Hematopoietic multipotent progenitor cell treated with erythropoietin and hydrocortisone succinate and interleukin-3 and kit ligand, for 8 days (in vitro differentiated cells): ENCODE results near the gene NTN3.

Experiments
- DNase-seq: peaks from one replicate; pipeline ENCODE4 v3.0.0-alpha.2; 2015

NTN3 gene

GRCh38 chr16:2480948-2481347 lies 9.9 kb downstream of the NTN3 start:
- DNase-seq, result no peak

- no peak for DNase-seq
These were observed 10.6 kb downstream of the NTN3 start for GRCh38 chr16:2481676-2482075.

GRCh38 chr16:2482249-2482648 lies 11.2 kb downstream of the NTN3 start:
- DNase-seq, result no peak

- DNase-seq, result no peak
These were observed 11.8 kb downstream of the NTN3 start for GRCh38 chr16:2482708-2483534.

GRCh38 chr16:2483939-2484897 lies 13.1 kb downstream of the NTN3 start:
- no peak for DNase-seq

GRCh38 chr16:2484898-2485508 lies 13.9 kb downstream of the NTN3 start:
- no peak for DNase-seq

- no peak for DNase-seq
These were observed 14.9 kb downstream of the NTN3 start for GRCh38 chr16:2485811-2486507.

- DNase-seq, result peak; percentile 82
These were observed 15.8 kb downstream of the NTN3 start for GRCh38 chr16:2486645-2487516.

- DNase-seq, result no peak
These were observed 16.4 kb downstream of the NTN3 start for GRCh38 chr16:2487517-2487842.

GRCh38 chr16:2487903-2488531 lies 16.9 kb downstream of the NTN3 start:
- peak; percentile 50 for DNase-seq

GRCh38 chr16:2489581-2489980 lies 18.5 kb downstream of the NTN3 start:
- no peak for DNase-seq

- no peak for DNase-seq
These were observed 19.4 kb downstream of the NTN3 start for GRCh38 chr16:2490190-2491105.

GRCh38 chr16:2492292-2492691 lies 21.2 kb downstream of the NTN3 start:
- no peak for DNase-seq

GRCh38 chr16:2493605-2494004 lies 22.5 kb downstream of the NTN3 start:
- DNase-seq, result no peak

GRCh38 chr16:2494616-2495015 lies 23.5 kb downstream of the NTN3 start:
- peak; percentile 74 for DNase-seq

- DNase-seq, result no peak
These were observed 23.9 kb downstream of the NTN3 start for GRCh38 chr16:2495041-2495440.

- DNase-seq, result no peak
These were observed 25.4 kb downstream of the NTN3 start for GRCh38 chr16:2496223-2497115.

GRCh38 chr16:2497116-2497630 lies 26.1 kb downstream of the NTN3 start:
- peak; percentile 47 for DNase-seq
